H9 (cell line): ENCODE measurements around the gene TNK2. TPM values are rescaled to one million over a fixed set of nuclear protein-coding genes. Genes with fewer than 3 reads are reported as not detected.
A peak's percentile ranks its signal among the peaks of the same experiment; 100 is the strongest.
"Not testable (repeated sequence)": the region's sequence is repeated elsewhere in the genome, so short reads cannot be mapped to it uniquely, and the experiment has no call there.

Source experiments
- DNase-seq: peaks from one replicate; pipeline ENCODE4 v3.0.0-alpha.2; 2017
- H2AFZ ChIP-seq: one replicate; pipeline ENCODE4 v1.6.1; 2013; ENCODE audit warnings: mild to moderate bottlenecking, low read length, control low read depth, moderate library complexity
- H2AK5ac ChIP-seq: 2 replicates; pipeline ENCODE4 v1.6.1; 2013; ENCODE audit warnings: low read length, control low read depth, mixed read lengths; ENCODE audit not compliant: insufficient read length
- H2BK120ac ChIP-seq: one replicate; pipeline ENCODE4 v1.6.1; 2013; ENCODE audit warnings: low read depth, mild to moderate bottlenecking, low read length, control low read depth, inconsistent platforms; ENCODE audit not compliant: poor library complexity, severe bottlenecking
- H2BK12ac ChIP-seq: 2 replicates; pipeline ENCODE4 v1.6.1; 2013; ENCODE audit warnings: low read length, control low read depth, mixed read lengths, low read depth; ENCODE audit not compliant: insufficient read length
- H2BK15ac ChIP-seq: 2 replicates; pipeline ENCODE4 v1.6.1; 2013; ENCODE audit warnings: low read depth, low read length, control low read depth
- H2BK20ac ChIP-seq: one replicate; pipeline ENCODE4 v1.6.1; 2013; ENCODE audit warnings: low read depth, mild to moderate bottlenecking, low read length, control low read depth, inconsistent platforms; ENCODE audit not compliant: poor library complexity, severe bottlenecking
- H2BK5ac ChIP-seq: 2 replicates; pipeline ENCODE4 v1.6.1; 2013; ENCODE audit warnings: low read length, control low read depth, mixed read lengths; ENCODE audit not compliant: insufficient read length
- H3K14ac ChIP-seq: 2 replicates; pipeline ENCODE4 v1.6.1; 2013; ENCODE audit warnings: low read length, control low read depth; ENCODE audit not compliant: insufficient read depth
- H3K18ac ChIP-seq: 2 replicates; pipeline ENCODE4 v1.6.1; 2013; ENCODE audit warnings: low read depth, mild to moderate bottlenecking, mixed read lengths, low read length, control low read depth; ENCODE audit not compliant: insufficient read length
- H3K23ac ChIP-seq: 2 replicates; pipeline ENCODE4 v1.6.1; 2013; ENCODE audit warnings: low read length, control low read depth, mixed read lengths, low read depth; ENCODE audit not compliant: insufficient read length
- H3K23me2 ChIP-seq: 2 replicates; pipeline ENCODE4 v1.6.1; 2013; ENCODE audit warnings: low read depth, mild to moderate bottlenecking, mixed read lengths, low read length, control low read depth; ENCODE audit not compliant: insufficient read length, poor library complexity, severe bottlenecking
- H3K27ac ChIP-seq: 2 replicates; pipeline ENCODE4 v1.5.1; 2013; ENCODE audit warnings: low read length, control low read depth, mixed read lengths, low read depth; ENCODE audit not compliant: insufficient read length
- H3K27me3 ChIP-seq: 2 replicates; pipeline ENCODE4 v1.6.1; 2013; ENCODE audit warnings: low read length, control low read depth, inconsistent platforms; ENCODE audit not compliant: insufficient read depth
- H3K4ac ChIP-seq: 2 replicates; pipeline ENCODE4 v1.6.1; 2013; ENCODE audit warnings: low read depth, mild to moderate bottlenecking, control low read depth, inconsistent platforms, low read length, moderate library complexity
- H3K4me1 ChIP-seq: 2 replicates; pipeline ENCODE4 v1.6.1; 2013; ENCODE audit warnings: low read length, control low read depth, inconsistent platforms; ENCODE audit not compliant: insufficient read depth
- H3K4me2 ChIP-seq: 2 replicates; pipeline ENCODE4 v1.6.1; 2013; ENCODE audit warnings: low read length, control low read depth, mixed read lengths; ENCODE audit not compliant: insufficient read length, insufficient read depth
- H3K56ac ChIP-seq: 2 replicates; pipeline ENCODE4 v1.6.1; 2013; ENCODE audit warnings: low read depth, mild to moderate bottlenecking, mixed read lengths, low read length, control low read depth; ENCODE audit not compliant: insufficient read length
- H3K79me1 ChIP-seq: 2 replicates; pipeline ENCODE4 v1.6.1; 2013; ENCODE audit warnings: low read depth, mild to moderate bottlenecking, moderate library complexity, low read length, control low read depth, inconsistent platforms; ENCODE audit not compliant: insufficient read depth, poor library complexity, severe bottlenecking
- H3K79me2 ChIP-seq: 2 replicates; pipeline ENCODE4 v1.6.1; 2013; ENCODE audit warnings: low read length, control low read depth, inconsistent platforms; ENCODE audit not compliant: insufficient read depth
- H3K9ac ChIP-seq: 2 replicates; pipeline ENCODE4 v1.6.1; 2013; ENCODE audit warnings: low read length, control low read depth, mixed read lengths; ENCODE audit not compliant: insufficient read length; ENCODE audit errors: extremely low read depth
- H3K9me3 ChIP-seq: one replicate; pipeline ENCODE4 v1.6.1; 2013; ENCODE audit warnings: low read depth, low read length, inconsistent platforms; ENCODE audit not compliant: control insufficient read depth
- H3T11ph ChIP-seq: one replicate; pipeline ENCODE4 v1.6.1; 2013; ENCODE audit warnings: mild to moderate bottlenecking, low read length, control low read depth, inconsistent platforms
- H4K20me1 ChIP-seq: one replicate; pipeline ENCODE4 v1.6.1; 2013; ENCODE audit not compliant: control insufficient read depth, insufficient read length, insufficient read depth
- H4K5ac ChIP-seq: 2 replicates; pipeline ENCODE4 v1.6.1; 2013; ENCODE audit warnings: low read depth, mild to moderate bottlenecking, mixed read lengths, low read length, control low read depth; ENCODE audit not compliant: insufficient read length
- H4K8ac ChIP-seq: replicated peaks from 2 replicates; pipeline ENCODE4 v1.6.1; 2013; ENCODE audit warnings: low read length, control low read depth, mixed read lengths, low read depth; ENCODE audit not compliant: insufficient read length
- H4K91ac ChIP-seq: 2 replicates; pipeline ENCODE4 v1.6.1; 2013; ENCODE audit warnings: low read depth, mild to moderate bottlenecking, moderate library complexity, mixed read lengths, low read length, control low read depth; ENCODE audit not compliant: insufficient read length
- H3K27ac Mint-ChIP-seq, 3 experiments: 2 replicates in 2 of 3; 3 replicates in 1 of 3; pipeline ENCODE4 v1.8.0; 2020 to 2021; ENCODE audit warnings: mixed read lengths in 3 of 3, mild to moderate bottlenecking in 1 of 3, moderate library complexity in 1 of 3
- H3K27me3 Mint-ChIP-seq: 2 replicates; pipeline ENCODE4 v1.8.0; 2021; ENCODE audit warnings: low read depth, mild to moderate bottlenecking, moderate library complexity, mixed read lengths
- H3K36me3 Mint-ChIP-seq, 3 experiments: 2 replicates in 2 of 3; 3 replicates in 1 of 3; pipeline ENCODE4 v1.8.0; 2020 to 2021; ENCODE audit warnings: low read depth in 3 of 3, mixed read lengths in 3 of 3; ENCODE audit not compliant: insufficient read depth in 1 of 3
- H3K4me1 Mint-ChIP-seq, 2 experiments: 2 replicates each; pipeline ENCODE4 v1.8.0; 2020; ENCODE audit warnings: mixed read lengths in 2 of 2
- H3K4me3 Mint-ChIP-seq, 2 experiments: 2 replicates in 1 of 2; 3 replicates in 1 of 2; pipeline ENCODE4 v1.8.0; 2020 to 2021; ENCODE audit warnings: mild to moderate bottlenecking in 2 of 2, mixed read lengths in 2 of 2, moderate library complexity in 1 of 2
- H3K9me3 Mint-ChIP-seq, 2 experiments: 2 replicates in 1 of 2; 3 replicates in 1 of 2; pipeline ENCODE4 v1.8.0; 2020; ENCODE audit warnings: mild to moderate bottlenecking in 2 of 2, mixed read lengths in 2 of 2, moderate library complexity in 1 of 2
- CTCF ChIP-seq: fragments of 200-600 bp; sonication (generic); conservative IDR thresholded peaks from 3 replicates; pipeline ENCODE4 v1.8.0; 2021; ENCODE audit warnings: antibody characterized with exemption, mild to moderate bottlenecking
- WGBS: extraction: QIAGEN DNeasy Blood & Tissue Kit; methylation state at CpG from one replicate; pipeline ENCODE4 v1.1.7; 2013; ENCODE audit warnings: missing lambda C conversion rate, low lambda C conversion rate, mixed read lengths; ENCODE audit not compliant: insufficient read length; ENCODE audit errors: extremely low coverage; 5-methylcytosine and 5-hydroxymethylcytosine counted together
- total RNA-seq: library from RNA; stranded (reverse); gene quantifications from 2 replicates; pipeline ENCODE4 v1.2.1, GENCODE V29; 2021

Gene TNK2
- total RNA-seq, 1 experiment from 2014 or later = 34.5 TPM

- H2BK20ac ChIP-seq = no peak overlapping the region
- no peak overlapping the region for H4K8ac ChIP-seq
- no peaks in the 10 kb centered on the region for H3K79me2 ChIP-seq
- no peaks in the 10 kb centered on the region for H3K4me1 ChIP-seq
- peak; percentile 90 for DNase-seq
- no peak overlapping the region for H3K4me2 ChIP-seq
- H2AK5ac ChIP-seq = no peak overlapping the region
- Mint-ChIP-seq H3K36me3 (peaks cover 0 to 11% (median 0%) of the 10 kb centered on the region in 3 experiments; a peak in 4 of 7 replicates), H3K9me3 (no peaks in the 10 kb centered on the region; a peak in 1 of 5 replicates), H3K4me1 (peaks cover 18 to 27% of the 10 kb centered on the region in 2 experiments), H3K27ac (peak overlapping the region in 1 of 3 experiments; percentile 44; a peak in 1 of 7 replicates), H3K4me3 (no peak overlapping the region), H3K27me3 (no peaks in the 10 kb centered on the region; the same call in 1 of the 2 replicates)
- H2BK5ac ChIP-seq = no peak overlapping the region
- no peaks in the 10 kb centered on the region for H3K79me1 ChIP-seq
- H3K9ac ChIP-seq = no peak overlapping the region
- H3K23me2 ChIP-seq = no peaks in the 10 kb centered on the region
- no peak overlapping the region for H4K91ac ChIP-seq
- H3K27me3 ChIP-seq = no peaks in the 10 kb centered on the region
- no peak overlapping the region for H3T11ph ChIP-seq
- H2AFZ ChIP-seq = no peak overlapping the region
- TF ChIP-seq CTCF = peak; percentile 95
- H2BK15ac ChIP-seq = no peak overlapping the region
- H4K5ac ChIP-seq = no peak overlapping the region
- WGBS = no CpG with 5 or more reads among the region's 30 CpGs
- no peak overlapping the region for H3K56ac ChIP-seq
- no peaks in the 10 kb centered on the region for H4K20me1 ChIP-seq
- no peak overlapping the region for H3K27ac ChIP-seq
- no peak overlapping the region; the same call in 1 of the 2 replicates for H3K14ac ChIP-seq
- H2BK12ac ChIP-seq = no peak overlapping the region
- no peaks in the 10 kb centered on the region for H3K9me3 ChIP-seq
- H3K23ac ChIP-seq = no peak overlapping the region
- H2BK120ac ChIP-seq = no peak overlapping the region
- no peak overlapping the region for H3K18ac ChIP-seq
- no peak overlapping the region for H3K4ac ChIP-seq
These were observed 45.0 kb downstream of the TNK2 start for GRCh38 chr3:195863121-195864061.

GRCh38 chr3:195862318-195862717, 46.0 kb downstream of the TNK2 start:
- not testable (repeated sequence) for H2BK15ac ChIP-seq, H3T11ph ChIP-seq, H4K8ac ChIP-seq, H3K4me2 ChIP-seq, H3K14ac ChIP-seq, H3K4me1 ChIP-seq, H3K27me3 Mint-ChIP-seq, H3K23me2 ChIP-seq, H3K27ac ChIP-seq, H2BK5ac ChIP-seq, H3K4ac ChIP-seq, DNase-seq, H4K91ac ChIP-seq, H2AK5ac ChIP-seq, H2AFZ ChIP-seq, H3K79me1 ChIP-seq, H3K27me3 ChIP-seq, H2BK120ac ChIP-seq, H3K9me3 ChIP-seq, H3K9me3 Mint-ChIP-seq, H3K23ac ChIP-seq, H4K20me1 ChIP-seq, H2BK12ac ChIP-seq, H3K27ac Mint-ChIP-seq, H2BK20ac ChIP-seq, H3K18ac ChIP-seq, H4K5ac ChIP-seq, H3K9ac ChIP-seq, H3K79me2 ChIP-seq, H3K56ac ChIP-seq, H3K4me3 Mint-ChIP-seq
- WGBS = no CpG with 5 or more reads among the region's 12 CpGs
- H3K36me3 Mint-ChIP-seq = peaks cover 0 to 11% (median 0%) of the 10 kb centered on the region in 3 experiments; a peak in 4 of 7 replicates
- peaks cover 18 to 27% of the 10 kb centered on the region in 2 experiments for H3K4me1 Mint-ChIP-seq
